HTERT RPE-1 (cell line): ENCODE results near the gene EPHA8.

Experiments
- in situ Hi-C: fragments of 300-500 bp; cut with MboI; formaldehyde crosslinking; loops from 4 replicates; pipeline ENCODE4 v1.14.3; 2020; ENCODE audit warnings: low sequenced_read_pairs

Gene EPHA8

GRCh38 chr1:22535399-22535798, 27.9 kb upstream of the EPHA8 start:
- in situ Hi-C loops, result no loop called here

- in situ Hi-C loops, result no loop called here
Observed at GRCh38 chr1:22536506-22536905, 26.8 kb upstream of the EPHA8 start.

GRCh38 chr1:22537441-22538139, 25.7 kb upstream of the EPHA8 start:
- in situ Hi-C loops, result no loop called here

- in situ Hi-C loops, result no loop called here
Observed at GRCh38 chr1:22539510-22540118, 23.7 kb upstream of the EPHA8 start.

GRCh38 chr1:22540337-22540736, 23.0 kb upstream of the EPHA8 start:
- in situ Hi-C loops, result no loop called here

- in situ Hi-C loops, result no loop called here
Observed at GRCh38 chr1:22542886-22543285, 20.4 kb upstream of the EPHA8 start.

GRCh38 chr1:22543679-22544078, 19.6 kb upstream of the EPHA8 start:
- in situ Hi-C loops, result no loop called here

- in situ Hi-C loops, result no loop called here
Observed at GRCh38 chr1:22544606-22545005, 18.7 kb upstream of the EPHA8 start.

GRCh38 chr1:22545141-22545540, 18.1 kb upstream of the EPHA8 start:
- in situ Hi-C loops, result no loop called here

- in situ Hi-C loops, result no loop called here
Observed at GRCh38 chr1:22547186-22547817, 16.0 kb upstream of the EPHA8 start.

- in situ Hi-C loops, result no loop called here
Observed at GRCh38 chr1:22547818-22548462, 15.3 kb upstream of the EPHA8 start.

- in situ Hi-C loops, result no loop called here
Observed at GRCh38 chr1:22550021-22550420, 13.3 kb upstream of the EPHA8 start.

GRCh38 chr1:22551591-22551990, 11.7 kb upstream of the EPHA8 start:
- in situ Hi-C loops, result no loop called here

- in situ Hi-C loops, result no loop called here
Observed at GRCh38 chr1:22552021-22552420, 11.3 kb upstream of the EPHA8 start.

GRCh38 chr1:22553104-22553880, 10.0 kb upstream of the EPHA8 start:
- in situ Hi-C loops, result no loop called here

GRCh38 chr1:22553991-22554522, 9.2 kb upstream of the EPHA8 start:
- in situ Hi-C loops, result no loop called here

GRCh38 chr1:22555371-22555656, 8.0 kb upstream of the EPHA8 start:
- in situ Hi-C loops, result no loop called here

- in situ Hi-C loops, result no loop called here
Observed at GRCh38 chr1:22556391-22557104, 6.7 kb upstream of the EPHA8 start.

GRCh38 chr1:22557341-22557950, 5.8 kb upstream of the EPHA8 start:
- in situ Hi-C loops, result no loop called here
